ENCODE results near the gene VTCN1.
"Not testable (repeated sequence)": the region's sequence is repeated elsewhere in the genome, so short reads cannot be mapped to it uniquely, and the experiment has no call there.

GRCh38 chr1:117101858-117102257 lies 108.9 kb downstream of the VTCN1 start:
- TF ChIP-seq POLR2A, POLR2AphosphoS5, TAF1 (IDR thresholded peaks at IDR 0.05; ENCODE audit: low read depth, low read length): not testable (repeated sequence)
